Amygdala (tissue), 56 donors: ENCODE measurements around the gene RPRD1B.
A peak's percentile ranks its signal among the peaks of the same experiment; 100 is the strongest.

Source experiments
- DNase-seq, 56 donors: peaks; one replicate each; lab custom pipeline; 2025; lab: John Stamatoyannopoulos, UW

The RPRD1B gene

DNA sequence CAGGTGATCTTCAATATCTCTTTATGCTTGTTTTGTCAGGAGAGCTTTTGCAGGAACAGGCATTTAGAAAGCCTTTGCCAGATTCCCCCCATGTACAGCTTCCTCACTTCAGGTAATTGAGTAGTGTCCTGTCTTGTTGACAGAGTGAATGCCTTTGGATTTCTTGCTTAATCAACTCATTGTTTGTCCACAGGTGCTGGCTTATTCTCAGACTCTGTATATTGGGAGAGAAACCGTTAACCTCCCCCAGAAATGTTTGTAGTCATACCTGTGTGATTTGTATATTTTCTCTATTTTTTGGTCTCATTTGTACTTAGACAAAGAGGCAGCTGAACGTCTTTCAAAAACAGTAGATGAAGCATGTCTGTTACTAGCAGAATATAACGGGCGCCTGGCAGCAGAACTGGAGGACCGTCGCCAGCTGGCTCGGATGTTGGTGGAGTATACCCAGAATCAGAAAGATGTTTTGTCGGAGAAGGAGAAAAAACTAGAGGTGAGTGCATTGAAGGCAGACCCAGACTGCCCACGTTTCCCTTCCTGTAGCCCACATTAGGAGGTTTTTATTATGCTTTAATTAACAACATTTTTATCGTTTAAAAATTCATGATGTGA is 32.3 kb downstream of the RPRD1B start:
- peak in 16 of 56 donors; percentile 2 to 52 (median 11) for DNase-seq

DNA sequence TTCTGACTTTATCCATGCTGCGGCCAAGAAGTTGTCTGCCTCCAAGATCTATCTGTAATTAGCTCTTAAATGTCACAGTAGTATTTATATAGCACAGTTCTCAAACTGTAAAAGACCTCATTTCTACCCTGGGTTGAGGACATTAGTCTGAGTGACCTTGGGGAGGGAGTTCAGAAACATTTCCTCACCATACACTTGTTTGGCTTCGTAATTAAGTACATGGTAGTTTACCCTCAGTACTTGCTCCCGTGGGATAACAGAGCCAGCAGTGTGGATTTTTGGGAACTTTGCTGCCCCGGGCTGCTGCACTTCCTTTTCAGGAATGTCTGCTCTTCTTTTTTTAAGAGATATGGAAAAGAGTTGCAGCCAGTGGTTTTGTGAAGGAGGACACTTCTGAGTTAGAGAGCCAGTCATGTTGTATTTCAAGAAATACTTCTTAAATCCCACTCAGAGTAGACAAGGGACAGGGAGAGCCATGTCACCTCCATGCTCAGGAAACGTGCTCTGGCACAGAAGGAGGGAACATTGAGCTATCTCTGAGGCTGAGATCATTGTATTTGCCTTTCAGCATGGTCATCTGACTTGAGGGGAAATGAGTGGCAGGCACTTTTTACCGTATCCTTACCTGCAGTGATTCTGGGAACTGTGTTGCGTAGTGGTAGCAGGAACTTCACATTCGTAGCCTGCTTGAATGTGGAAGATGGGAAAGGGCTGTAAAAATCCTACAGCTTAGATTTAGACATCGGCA is 33.6 kb downstream of the RPRD1B start:
- DNase-seq: no peak

DNA sequence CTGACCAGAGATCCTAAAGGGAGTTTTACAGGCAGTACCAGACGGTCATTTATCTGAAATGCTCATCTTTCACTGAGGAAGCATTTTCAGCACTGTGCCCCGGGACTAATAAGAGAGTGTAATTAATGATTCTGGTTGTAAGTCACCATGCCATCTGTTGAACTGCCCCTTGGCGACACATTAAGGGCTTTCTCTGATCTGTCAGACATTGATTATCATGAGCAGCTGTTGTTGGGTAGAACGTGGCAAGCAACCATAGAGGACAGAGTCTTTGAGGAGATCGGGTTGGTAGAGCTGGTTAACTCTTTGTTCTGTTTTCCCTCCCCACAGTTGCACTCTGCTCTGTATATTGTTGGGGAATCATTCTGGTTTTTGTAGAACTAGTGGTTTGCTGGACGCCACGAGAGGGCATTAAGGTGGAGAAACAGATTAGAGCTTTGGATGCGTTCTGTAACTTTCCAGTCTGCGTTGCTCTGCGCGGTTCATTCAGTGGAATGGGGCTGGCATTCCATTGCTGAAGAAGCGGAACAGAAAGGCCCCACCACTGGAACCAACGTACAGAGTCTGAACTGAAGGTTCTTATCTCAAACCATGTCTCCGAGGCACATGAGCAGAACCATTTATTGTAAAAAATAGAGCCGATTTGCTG is 34.3 kb downstream of the RPRD1B start:
- DNase-seq: no peak

DNA sequence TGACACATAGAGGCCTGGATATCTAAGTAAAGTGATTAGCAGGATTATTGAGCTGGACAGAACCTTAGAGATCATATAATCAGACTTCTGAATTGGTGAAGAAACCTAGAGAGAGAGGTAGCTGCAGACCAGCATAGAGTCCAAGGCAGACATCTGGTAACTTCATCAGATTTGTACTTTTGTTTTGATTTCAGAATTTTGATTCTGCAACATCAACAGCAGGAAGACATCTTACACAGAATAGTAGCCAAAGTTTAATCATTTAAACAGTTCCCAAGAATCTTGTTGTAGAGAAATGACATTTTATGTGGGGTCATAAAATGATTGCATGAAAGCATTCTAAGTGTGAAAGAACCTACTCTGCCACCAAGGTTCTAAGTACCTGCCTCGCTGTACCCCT is 39.4 kb downstream of the RPRD1B start:
- no peak for DNase-seq

DNA sequence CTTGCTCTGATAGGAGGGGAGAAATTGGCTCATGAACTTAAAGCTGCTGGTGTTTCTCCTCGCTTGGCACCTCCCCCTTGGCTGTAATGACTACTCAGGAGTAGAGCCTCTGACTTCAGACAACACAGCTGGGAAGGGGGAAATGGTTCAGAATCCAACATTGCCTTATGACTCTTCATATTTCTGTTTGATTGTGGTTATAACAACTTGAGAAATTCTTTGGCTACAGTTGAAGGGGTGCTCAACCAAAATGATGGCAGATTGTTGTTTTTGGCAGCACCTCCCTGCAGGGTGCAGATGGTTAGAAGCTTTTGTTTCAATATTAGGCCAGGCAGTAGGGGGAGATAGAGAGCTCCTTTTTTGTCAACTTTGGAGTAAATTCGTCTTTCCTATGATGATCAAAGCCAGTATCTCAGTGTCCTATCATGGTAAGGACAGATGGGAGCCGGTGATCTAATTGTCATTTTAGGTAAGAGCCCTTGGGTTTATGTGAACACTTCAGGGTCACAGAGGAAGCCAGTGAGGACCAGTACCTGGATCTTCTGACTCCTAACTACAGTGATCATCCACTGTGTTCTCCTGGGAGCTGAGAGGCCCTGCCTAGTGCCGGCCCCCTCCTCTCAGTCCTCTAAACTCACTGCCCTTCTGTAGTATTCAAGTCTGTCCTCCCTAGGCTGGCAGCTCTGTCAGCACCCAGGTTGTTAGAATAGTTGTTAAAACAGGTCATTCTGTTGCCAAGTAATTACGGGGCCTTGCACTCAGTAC is 39.9 kb downstream of the RPRD1B start:
- DNase-seq: peak in 4 of 56 donors; percentile 3 to 37 (median 32)

DNA sequence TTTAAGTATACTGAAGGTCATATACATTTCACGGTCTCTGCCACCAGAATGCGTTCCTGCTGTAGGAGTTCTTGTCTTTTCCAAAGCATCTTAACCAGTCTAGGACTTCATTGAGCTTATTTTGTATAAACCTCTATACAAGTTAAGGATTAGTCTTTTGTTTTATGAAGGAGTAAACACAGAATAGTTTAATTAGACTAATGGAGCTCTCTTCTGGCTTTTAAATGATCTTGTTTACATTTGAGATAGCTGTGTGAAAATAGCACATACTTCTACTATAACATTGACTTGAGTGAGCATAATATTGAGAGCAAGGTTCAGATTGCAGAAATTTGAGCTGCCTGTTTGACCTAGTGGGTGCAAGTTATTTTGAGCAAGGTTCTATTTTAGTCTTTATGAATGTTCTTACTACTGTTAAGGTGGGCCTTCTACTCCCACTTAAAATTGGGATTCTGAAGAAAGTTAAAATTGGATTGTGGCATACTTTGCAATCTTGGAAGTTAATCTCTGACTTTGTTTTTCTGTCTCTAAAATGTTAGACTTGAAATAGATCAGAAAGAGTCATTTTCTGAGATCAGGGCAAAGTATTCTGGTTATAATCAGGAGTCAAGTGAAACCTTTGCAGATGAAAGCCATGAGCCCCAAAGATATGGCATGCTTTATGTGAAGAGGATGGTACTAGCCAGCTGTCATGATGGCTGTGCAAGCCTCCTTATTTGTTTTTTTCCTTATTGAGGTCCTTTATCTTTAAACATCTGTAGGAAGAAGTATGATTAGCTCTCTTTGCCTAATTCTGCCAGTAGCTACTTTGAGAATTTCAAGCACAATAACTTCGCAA is 41.8 kb downstream of the RPRD1B start:
- DNase-seq: no peak

DNA sequence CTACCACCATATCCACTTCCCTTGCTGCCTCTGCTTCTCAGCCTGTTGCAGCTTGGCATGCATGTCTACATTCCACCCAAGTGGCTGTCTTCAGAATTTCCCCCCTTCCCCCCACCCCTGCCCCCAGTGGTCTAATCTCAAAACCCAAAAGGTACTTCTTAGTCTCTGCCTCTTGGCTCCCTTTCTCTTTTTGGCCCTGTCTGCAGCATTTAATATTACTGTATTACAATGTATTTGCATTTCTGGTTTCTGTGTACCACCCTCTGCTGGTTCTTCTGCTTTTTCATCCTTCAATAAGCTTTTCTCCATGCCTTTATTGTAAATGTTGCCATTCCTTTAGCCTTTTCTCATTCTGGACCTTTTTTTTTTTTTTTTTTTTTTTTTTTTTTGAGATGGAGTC is 43.0 kb downstream of the RPRD1B start:
- DNase-seq: no peak

DNA sequence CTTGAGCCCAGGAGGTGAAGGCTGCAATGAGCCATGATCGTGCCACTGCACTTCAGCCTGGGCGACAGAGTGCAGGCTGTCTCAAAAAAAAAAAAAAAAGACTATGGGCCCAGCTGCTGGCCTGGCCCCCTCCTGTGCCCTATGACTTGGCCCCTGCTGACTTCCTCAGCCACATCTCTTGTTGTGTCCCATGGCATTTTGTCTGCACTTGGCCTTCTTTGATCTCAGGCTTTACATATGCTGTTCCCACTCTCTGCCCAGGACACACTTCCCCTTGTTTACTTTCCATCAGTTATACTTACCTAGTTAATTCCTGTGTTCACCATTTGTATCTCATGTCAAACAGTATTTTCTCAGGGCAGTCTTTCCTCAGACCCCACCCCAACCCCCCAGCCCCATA is 44.5 kb downstream of the RPRD1B start:
- no peak for DNase-seq

DNA sequence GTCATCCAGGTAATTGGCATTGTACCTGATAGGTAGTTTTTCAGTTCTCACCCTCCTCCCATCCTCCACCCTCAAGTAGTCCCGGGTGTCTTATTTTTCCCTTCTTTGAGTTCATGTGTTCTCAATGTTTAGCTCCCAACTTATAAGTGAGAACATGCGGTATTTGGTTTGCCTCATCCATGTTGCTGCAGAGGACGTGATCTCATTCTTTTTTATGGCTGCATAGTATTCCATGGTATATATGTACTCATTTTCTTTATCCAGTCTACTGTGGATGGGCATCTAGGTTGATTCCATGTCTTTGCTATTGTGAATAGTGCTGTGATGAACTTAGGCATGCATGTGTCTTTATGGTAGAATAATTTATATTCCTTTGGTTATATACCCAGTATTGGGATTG is 45.8 kb downstream of the RPRD1B start:
- no peak for DNase-seq

DNA sequence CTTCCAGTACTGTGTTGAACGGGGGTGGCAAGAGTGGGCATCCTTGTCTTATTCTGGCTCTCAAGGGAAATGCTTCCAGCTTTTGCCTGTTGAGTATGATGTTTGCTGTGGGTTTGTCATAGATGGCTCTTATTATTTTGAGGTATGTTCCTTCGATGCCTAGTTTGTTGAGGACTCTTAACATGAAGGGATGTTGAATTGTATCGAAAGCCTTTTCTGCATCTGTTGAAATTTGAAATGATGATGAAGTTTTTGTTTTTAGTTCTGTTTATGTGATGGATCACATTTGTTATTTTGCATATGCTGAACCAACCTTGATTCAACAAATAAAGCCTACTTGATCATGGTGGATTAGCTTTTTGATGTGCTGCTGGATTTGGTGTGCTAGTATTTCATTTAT is 48.0 kb downstream of the RPRD1B start:
- DNase-seq: no peak

DNA sequence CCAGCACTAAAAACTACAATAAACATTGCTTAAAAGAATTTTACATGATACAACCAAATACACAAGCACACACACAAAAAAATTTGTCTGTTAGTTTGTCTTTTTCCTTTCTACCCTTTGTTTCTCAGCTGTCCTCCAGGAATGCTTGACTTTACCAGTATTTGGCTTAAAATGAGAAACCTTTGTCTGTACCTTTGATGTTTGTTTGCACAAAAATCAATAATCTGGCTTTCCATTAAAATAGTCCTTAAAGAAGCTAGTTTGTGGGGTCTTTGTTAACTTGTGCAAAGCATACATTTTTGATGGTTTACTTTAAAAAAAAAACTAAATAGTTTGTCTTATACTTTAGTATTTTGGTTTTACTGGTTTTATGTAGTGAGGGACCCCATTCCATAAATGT is 49.3 kb downstream of the RPRD1B start:
- DNase-seq: no peak

DNA sequence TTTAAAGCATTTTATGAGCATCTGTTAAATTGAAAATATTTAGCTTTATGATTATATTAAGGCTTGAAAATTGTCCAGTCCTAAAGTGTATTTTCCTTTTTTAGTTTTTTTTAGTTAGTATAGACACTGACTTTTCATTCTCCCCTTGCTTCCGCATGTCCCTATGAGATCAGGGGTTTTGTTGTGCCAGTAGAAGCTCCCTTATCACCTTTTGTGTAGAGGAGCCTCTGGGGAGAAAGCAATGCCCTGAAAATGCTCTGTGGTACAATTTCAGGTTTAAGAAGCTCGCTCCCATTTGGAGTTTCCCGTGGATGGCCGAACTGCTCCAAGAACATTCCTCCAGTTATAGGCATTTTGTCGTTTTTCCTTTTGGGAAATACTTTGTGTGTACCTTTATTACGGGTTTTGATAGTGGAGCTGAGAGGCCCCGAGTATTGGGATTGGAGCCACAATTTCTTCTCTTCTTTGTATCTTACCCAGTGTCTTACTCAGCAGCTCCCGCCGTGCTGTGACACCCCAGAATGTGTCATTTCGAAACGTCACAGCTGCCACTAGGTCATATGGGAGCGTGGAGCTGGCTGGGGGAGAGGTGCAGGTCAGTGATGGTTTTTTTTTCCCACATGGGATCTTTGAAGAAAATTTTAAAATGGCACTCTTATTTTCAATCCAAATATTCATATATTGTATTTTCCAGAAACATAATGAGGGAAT is 49.9 kb downstream of the RPRD1B start:
- no peak for DNase-seq

DNA sequence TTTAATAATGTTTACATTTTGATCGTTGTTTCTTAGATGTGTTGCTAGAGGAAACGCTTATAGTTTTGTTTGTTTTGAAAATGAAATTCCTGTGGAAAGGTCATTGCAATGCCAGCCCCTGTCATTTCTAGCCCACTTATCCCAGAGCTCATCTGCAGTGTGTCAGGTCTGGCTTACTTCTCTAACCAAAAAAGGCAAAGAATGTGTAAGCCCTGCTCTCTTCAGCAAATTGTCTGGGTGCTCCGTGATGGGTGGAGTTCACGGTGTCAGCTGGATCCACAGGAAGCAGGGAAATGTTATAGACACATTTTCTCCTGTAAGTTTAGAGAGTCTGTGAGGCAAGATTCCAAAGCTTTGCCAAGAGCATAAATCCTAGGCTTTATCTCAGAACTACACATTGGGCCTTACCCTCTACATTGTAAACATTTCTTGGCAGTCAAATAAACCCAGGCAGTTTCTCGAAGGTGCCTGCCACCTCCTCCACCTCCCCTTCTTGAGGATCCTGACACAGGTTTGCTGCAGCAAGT is 50.9 kb downstream of the RPRD1B start:
- no peak for DNase-seq

DNA sequence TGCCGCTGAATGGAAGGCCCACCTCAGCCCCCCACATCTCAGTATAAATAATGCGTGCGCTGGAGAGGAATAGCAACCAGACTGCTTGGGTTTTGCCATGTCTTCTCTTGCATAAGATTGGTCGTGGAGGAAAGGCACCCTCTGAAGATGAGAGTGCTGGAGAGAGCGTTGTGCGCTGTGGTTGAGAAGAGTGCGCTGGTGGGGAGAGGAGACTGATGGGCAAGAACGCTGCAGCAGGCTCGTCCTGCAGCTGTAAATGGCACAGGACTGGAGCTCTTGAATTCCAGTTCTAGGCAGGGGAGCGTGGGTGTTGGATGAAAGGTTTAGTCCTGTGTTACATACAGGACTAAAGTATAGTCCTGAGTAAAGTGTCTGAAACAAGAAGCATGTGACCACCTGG is 51.5 kb downstream of the RPRD1B start:
- no peak for DNase-seq

DNA sequence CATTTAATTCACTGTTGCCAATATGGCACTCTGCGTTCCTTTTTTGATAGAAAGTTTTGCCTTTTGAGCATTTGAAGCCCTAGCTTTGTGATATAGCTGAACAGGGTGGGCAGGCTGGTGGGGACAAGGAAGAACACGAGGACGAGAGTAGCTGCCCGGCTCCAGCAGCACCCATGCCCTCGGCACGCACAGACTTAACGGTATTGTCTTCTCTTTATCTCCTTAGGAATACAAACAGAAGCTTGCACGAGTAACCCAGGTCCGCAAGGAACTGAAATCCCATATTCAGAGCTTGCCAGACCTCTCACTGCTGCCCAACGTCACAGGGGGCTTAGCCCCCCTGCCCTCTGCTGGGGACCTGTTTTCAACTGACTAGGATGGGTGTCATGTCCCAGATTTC is 56.0 kb downstream of the RPRD1B start:
- DNase-seq: no peak

DNA sequence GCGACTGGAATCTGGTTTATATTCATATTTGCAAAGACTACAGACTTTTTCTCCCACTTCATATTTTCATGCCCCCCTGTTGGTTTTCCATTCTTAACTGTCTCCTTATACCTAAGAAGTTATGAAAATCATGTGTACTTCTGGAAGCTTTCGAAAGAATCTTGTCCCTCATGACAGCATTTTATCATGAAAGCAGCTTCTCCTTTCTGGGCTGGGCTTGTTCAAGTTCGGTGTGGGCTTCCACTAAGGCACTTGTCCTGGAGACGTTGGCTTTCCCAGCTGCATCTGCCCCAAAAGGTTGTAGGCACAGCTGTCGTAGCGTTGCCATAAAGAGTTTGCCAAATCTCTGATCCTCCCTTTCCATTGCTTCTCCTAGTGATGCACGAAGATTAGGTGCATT is 56.5 kb downstream of the RPRD1B start:
- DNase-seq: no peak

DNA sequence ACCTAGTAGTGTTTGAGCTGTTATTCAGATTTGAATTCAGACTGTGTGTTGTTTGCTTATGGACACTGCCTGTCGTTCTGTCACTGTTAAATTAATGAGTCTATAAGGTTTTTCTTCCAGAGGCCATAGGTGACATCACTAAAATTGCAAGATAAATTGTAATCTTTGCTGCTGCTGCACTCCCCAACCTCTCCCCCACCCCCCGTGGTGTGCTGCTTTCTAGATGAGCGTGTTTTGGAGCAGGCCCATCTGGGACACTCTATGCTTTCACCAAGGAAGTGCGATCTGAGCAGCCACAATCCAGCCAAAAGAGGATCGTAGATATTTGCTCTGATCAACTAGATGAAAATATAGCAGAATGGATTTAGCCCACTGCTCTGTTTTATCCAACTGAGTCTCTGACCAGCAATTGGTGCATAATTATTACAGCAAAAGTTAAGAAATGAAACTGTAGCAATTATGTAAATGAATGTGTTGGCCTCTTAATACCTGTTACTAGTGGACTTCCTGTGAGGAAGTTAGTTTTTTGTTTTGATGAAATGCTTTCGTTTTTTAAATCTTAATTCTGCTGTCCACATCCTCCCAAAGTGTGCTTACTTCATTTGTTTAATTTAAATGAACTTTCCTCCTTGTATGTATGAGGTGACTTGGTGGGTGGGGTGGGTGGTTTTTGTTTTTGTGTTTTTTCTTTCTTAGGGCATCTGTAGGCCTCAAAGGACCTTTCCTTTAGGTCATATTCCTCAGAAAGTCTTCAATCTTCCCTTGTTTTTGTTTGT is 58.1 kb downstream of the RPRD1B start:
- DNase-seq: peak in 1 of 56 donors; percentile 8

DNA sequence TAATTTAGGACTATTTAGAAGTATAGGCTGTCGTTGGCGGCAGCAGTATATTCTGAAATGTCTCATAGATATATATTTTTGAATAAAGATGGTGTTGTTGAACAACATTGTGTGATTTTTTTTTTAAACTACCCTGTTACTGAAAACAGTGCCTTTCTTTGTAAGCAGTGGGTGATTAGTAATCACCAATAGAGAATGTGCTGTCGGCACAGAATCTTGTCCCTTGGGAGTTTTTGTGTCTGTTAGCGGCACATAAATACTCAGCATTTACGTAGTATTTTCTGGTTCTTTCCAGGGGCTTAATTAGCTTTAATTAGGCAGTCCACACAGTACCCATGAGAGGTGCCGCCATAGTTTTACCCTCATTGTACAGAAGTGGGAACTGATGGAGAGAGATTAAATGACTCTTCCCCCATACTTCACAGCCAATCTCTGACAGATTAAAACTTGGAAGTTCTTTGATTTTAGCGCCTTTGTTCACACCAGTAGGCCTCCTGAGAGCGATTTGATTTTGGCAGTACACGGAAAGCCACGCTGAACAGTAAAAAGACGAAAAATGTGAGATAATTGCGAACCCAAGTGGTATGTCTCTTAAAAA is 58.8 kb downstream of the RPRD1B start:
- no peak for DNase-seq
